Measurements from ENCODE around the gene CAMK1. TPM values are rescaled to one million over a fixed set of nuclear protein-coding genes. Genes with fewer than 3 reads are reported as not detected.
A peak's percentile ranks its signal among the peaks of the same experiment; 100 is the strongest.

Gene CAMK1
- total and polyA plus RNA-seq, 2 of the 4 experiments (the other 2 are of a cell fraction): 33.3 to 36.4 TPM

DNA sequence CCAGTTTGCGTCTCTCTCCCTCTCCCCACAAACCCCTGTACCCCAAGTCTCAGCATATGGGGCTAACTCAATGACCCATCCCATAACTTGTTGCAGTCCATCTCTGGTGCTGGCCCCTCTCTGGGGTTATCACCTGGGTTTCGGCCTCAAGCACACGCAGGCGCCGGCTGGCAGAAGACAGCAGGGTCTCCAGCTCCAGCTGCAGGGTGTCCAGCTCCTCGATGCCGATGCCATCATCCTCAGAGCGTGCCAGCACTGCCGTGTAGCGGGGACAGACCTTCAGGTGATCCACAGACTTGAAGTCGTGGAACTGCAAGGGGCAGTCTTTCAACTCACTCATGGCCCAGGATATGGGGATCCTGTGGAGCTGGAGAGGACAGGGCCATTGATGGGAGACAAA is 21.4 kb upstream of the CAMK1 start:
- no peak overlapping the region for H2BK120ac ChIP-seq (ENCODE audit: low read depth, low read length)
- H3K4ac ChIP-seq (ENCODE audit: low read depth, low read length): peak overlapping the region; percentile 97
- peak overlapping the region in 1 of 2 experiments; percentile 88; a peak in 1 of 4 replicates for H4K8ac ChIP-seq (ENCODE audit: low read depth in 2 of 2, low read length in 2 of 2)
- BruUV-seq (replicated peaks): no TSS peak
- H4K20me1 ChIP-seq (ENCODE audit: insufficient read depth, low read length): peaks cover 17% of the 10 kb centered on the region; the same call in 1 of the 2 replicates
- no peak overlapping the region for H4K91ac ChIP-seq (ENCODE audit: insufficient read depth, low read depth, low read length)
- no peak overlapping the region for H3K56ac ChIP-seq (ENCODE audit: extremely low read depth, insufficient read depth, low read length)
- peak overlapping the region; percentile 87; the same call in 1 of the 2 replicates for H3K9ac ChIP-seq (ENCODE audit: low read depth, low read length)
- no peak overlapping the region for H4K5ac ChIP-seq (ENCODE audit: low read depth, low read length)
- WGBS, 2 experiments (ENCODE audit: extremely low coverage in 2 of 2, insufficient read length in 1 of 2): 97% methylated on average over 4 of the region's 11 CpGs; no CpG with 5 or more reads in 1 of the 2 experiments
- TF ChIP-seq BHLHE40 (IDR thresholded peaks at IDR 0.05; ENCODE audit: low read depth, low read length): no peak
- TF ChIP-seq POLR2A (IDR thresholded peaks at IDR 0.05; ENCODE audit: low read depth, low read length): no peak
- TF ChIP-seq MAZ (IDR thresholded peaks at IDR 0.05; ENCODE audit: borderline replicate concordance, low read depth, low read length): no peak
- TF ChIP-seq CHD1 (IDR thresholded peaks at IDR 0.05; ENCODE audit: low read depth, low read length): no peak
- TF ChIP-seq NFE2L2 (IDR thresholded peaks at IDR 0.05; ENCODE audit: low read depth, low read length): no peak
- H3K27me3 ChIP-seq (ENCODE audit: control insufficient read depth, insufficient read depth, low read length): no peaks in the 10 kb centered on the region
- peak overlapping the region; percentile 96; the same call in 1 of the 2 replicates for H3K23ac ChIP-seq (ENCODE audit: low read depth, low read length)
- intact Hi-C loops (cut with micrococcal nuclease): loop anchor here (5.0 kb wide), 1 partner anchor 59 kb away; the partner anchor contains the start of gene BRPF1
- no peak overlapping the region for H3K4me3 ChIP-seq (ENCODE audit: insufficient read depth, low read depth, low read length)
- no peaks in the 10 kb centered on the region for H3K9me3 ChIP-seq (ENCODE audit: control insufficient read depth, insufficient read depth, low read length)
- no peak overlapping the region for H2AFZ ChIP-seq (replicated peaks; ENCODE audit: low read length, poor library complexity)
- no peak overlapping the region for H2BK20ac ChIP-seq (ENCODE audit: low read depth, low read length)
- H3K27ac ChIP-seq (ENCODE audit: insufficient read depth, low read length): no peak overlapping the region
- peaks cover 19% of the 10 kb centered on the region for H3K9me1 ChIP-seq (ENCODE audit: insufficient read depth, low read length)
- no peak overlapping the region for H2AK9ac ChIP-seq (replicated peaks; ENCODE audit: low read depth, low read length, poor library complexity)
- peaks cover 32 to 47% of the 10 kb centered on the region in 2 experiments for H3K79me1 ChIP-seq (ENCODE audit: low read depth in 1 of 2, low read length in 2 of 2)
- dilution Hi-C loops (cut with HindIII; ENCODE audit: low sequenced_read_pairs, unreplicated experiment): no loop called here
- peak overlapping the region; percentile 93; the same call in 1 of the 2 replicates for H2AK5ac ChIP-seq (ENCODE audit: low read depth, low read length)
- H2BK5ac ChIP-seq (ENCODE audit: low read depth, low read length, poor library complexity, severe bottlenecking): no peak overlapping the region
- peaks cover 35% of the 10 kb centered on the region for H3K36me3 ChIP-seq (ENCODE audit: control insufficient read depth, insufficient read depth, low read length)
- in situ Hi-C loops (cut with MboI; ENCODE audit: low sequenced_read_pairs): no loop called here
- no peak overlapping the region for H3K18ac ChIP-seq (ENCODE audit: low read depth, low read length)
- no peak overlapping the region for H2BK15ac ChIP-seq (ENCODE audit: low read depth, low read length)
- POLR2A ChIA-PET (ENCODE audit: unreplicated experiment): no interaction called here
- peaks cover 9% of the 10 kb centered on the region for H3K4me1 ChIP-seq (ENCODE audit: control insufficient read depth, insufficient read depth, low read length)
- no peak for DNase-seq
- peak overlapping the region; percentile 94; the same call in 1 of the 2 replicates for H3K4me2 ChIP-seq (ENCODE audit: low read depth, low read length)
- no peak for ATAC-seq (ENCODE audit: low read depth)
- no peak overlapping the region for H3K14ac ChIP-seq (replicated peaks; ENCODE audit: low read depth, low read length)
- CTCF ChIA-PET: no interaction called here

Measured in IMR-90 (cell line).